ENCODE data around the gene TMEM59.

Gene TMEM59

GRCh38 chr1:54018635-54019034, 34.4 kb downstream of the TMEM59 start:
- Histone ChIP-seq H3K79me2 (ENCODE audit: control insufficient read depth, low read length) (no peaks in the 10 kb centered on the region), H3K4me3 (ENCODE audit: low read length) (no peak overlapping the region), H3K9me2 (replicated peaks; ENCODE audit: control insufficient read depth, low read length) (no peaks in the 10 kb centered on the region), H3K4me2 (ENCODE audit: low read length) (no peak overlapping the region), H3K27ac (ENCODE audit: low read depth, low read length) (no peak overlapping the region), H3K9me3 (ENCODE audit: control insufficient read depth, insufficient read depth, low read length) (no peaks in the 10 kb centered on the region), H3K27me3 (ENCODE audit: control insufficient read depth, low read length) (no peaks in the 10 kb centered on the region; the same call in 1 of the 2 replicates), H3K4me1 (ENCODE audit: control insufficient read depth, low read length) (no peaks in the 10 kb centered on the region), H4K20me1 (ENCODE audit: control insufficient read depth, insufficient read depth, low read depth, low read length) (no peaks in the 10 kb centered on the region), H3K36me3 (ENCODE audit: control insufficient read depth, low read length) (no peaks in the 10 kb centered on the region), H3F3A (ENCODE audit: control insufficient read depth, insufficient read depth) (no peaks in the 10 kb centered on the region)
- TF ChIP-seq CTCF (IDR thresholded peaks at IDR 0.05; ENCODE audit: low read depth, low read length, poor library complexity, severe bottlenecking) (no peak), EZH2phosphoT487 (IDR thresholded peaks at IDR 0.05; ENCODE audit: borderline replicate concordance, low read length) (no peak)

- H4K20me1 ChIP-seq (ENCODE audit: control insufficient read depth, insufficient read depth, low read depth, low read length), result no peaks in the 10 kb centered on the region
- no peak within 1 kb of the TSS for H3K4me2 ChIP-seq (ENCODE audit: low read length)
- H3F3A ChIP-seq (ENCODE audit: control insufficient read depth, insufficient read depth), result no peaks in the 10 kb centered on the region
- no peaks in the 10 kb centered on the region for H3K9me3 ChIP-seq (ENCODE audit: control insufficient read depth, insufficient read depth, low read length)
- no peak within 1 kb of the TSS for H3K4me3 ChIP-seq (ENCODE audit: low read length)
- no peaks in the 10 kb centered on the region for H3K4me1 ChIP-seq (ENCODE audit: control insufficient read depth, low read length)
- no peaks in the 10 kb centered on the region; the same call in 1 of the 2 replicates for H3K27me3 ChIP-seq (ENCODE audit: control insufficient read depth, low read length)
- H3K27ac ChIP-seq (ENCODE audit: low read depth, low read length), result no peak within 1 kb of the TSS
- no peaks in the 10 kb centered on the region for H3K36me3 ChIP-seq (ENCODE audit: control insufficient read depth, low read length)
- TF ChIP-seq CTCF (IDR thresholded peaks at IDR 0.05; ENCODE audit: low read depth, low read length, poor library complexity, severe bottlenecking) (no peak), EZH2phosphoT487 (IDR thresholded peaks at IDR 0.05; ENCODE audit: borderline replicate concordance, low read length) (no peak)
- no peaks in the 10 kb centered on the region for H3K79me2 ChIP-seq (ENCODE audit: control insufficient read depth, low read length)
- H3K9me2 ChIP-seq (replicated peaks; ENCODE audit: control insufficient read depth, low read length), result no peaks in the 10 kb centered on the region
These were observed 35.0 kb downstream of the TMEM59 start, which contains the start of gene LDLRAD1 for GRCh38 chr1:54017979-54018378. TSS of gene LDLRAD1 (minus strand) at chr1:54018186. CDS start at chr1:54018112, 74 bp downstream.

GRCh38 chr1:54016343-54017282, 36.4 kb downstream of the TMEM59 start:
- no peaks in the 10 kb centered on the region for H4K20me1 ChIP-seq (ENCODE audit: control insufficient read depth, insufficient read depth, low read depth, low read length)
- no peaks in the 10 kb centered on the region for H3F3A ChIP-seq (ENCODE audit: control insufficient read depth, insufficient read depth)
- no peaks in the 10 kb centered on the region for H3K9me3 ChIP-seq (ENCODE audit: control insufficient read depth, insufficient read depth, low read length)
- no peak overlapping the region for H3K27ac ChIP-seq (ENCODE audit: low read depth, low read length)
- TF ChIP-seq EZH2phosphoT487 (IDR thresholded peaks at IDR 0.05; ENCODE audit: borderline replicate concordance, low read length), result no peak
- no peak for TF ChIP-seq CTCF (IDR thresholded peaks at IDR 0.05; ENCODE audit: low read depth, low read length, poor library complexity, severe bottlenecking)
- H3K9me2 ChIP-seq (replicated peaks; ENCODE audit: control insufficient read depth, low read length), result no peaks in the 10 kb centered on the region
- H3K36me3 ChIP-seq (ENCODE audit: control insufficient read depth, low read length), result no peaks in the 10 kb centered on the region
- no peaks in the 10 kb centered on the region for H3K79me2 ChIP-seq (ENCODE audit: control insufficient read depth, low read length)
- H3K4me1 ChIP-seq (ENCODE audit: control insufficient read depth, low read length), result no peaks in the 10 kb centered on the region
- no peak overlapping the region for H3K4me3 ChIP-seq (ENCODE audit: low read length)
- no peaks in the 10 kb centered on the region; the same call in 1 of the 2 replicates for H3K27me3 ChIP-seq (ENCODE audit: control insufficient read depth, low read length)
- no peak overlapping the region for H3K4me2 ChIP-seq (ENCODE audit: low read length)
